Cardiac fibroblast (primary cell): ENCODE data around the gene RPL41.

ENCODE experiments used
- DNase-seq, 2 donors: peaks; one replicate each; pipeline versions ENCODE4 v3.0.0 to v3.0.0-alpha.2; 2010; ENCODE audit warnings: low read depth in 2 of 2
- H3K4me3 ChIP-seq, 2 donors: replicated peaks in 1 of 2; 1 replicate in 1 of 2; 2 replicates in 1 of 2; pipeline ENCODE4 v1.5.1; 2011; ENCODE audit warnings: low read depth in 2 of 2, low read length in 2 of 2, mild to moderate bottlenecking in 2 of 2, moderate library complexity in 1 of 2
- TF ChIP-seq, protein P1 (sequence below): IDR thresholded peaks from one replicate; pipeline ENCODE4 v1.5.1; 2011; ENCODE audit warnings: low read depth, mild to moderate bottlenecking, low read length, inconsistent platforms

The RPL41 gene

GRCh38 chr12:56162468-56163290 is 46.2 kb downstream of the RPL41 start:
- H3K4me3 ChIP-seq: no peak overlapping the region
- peak in 1 of 2 donors; percentile 37 for DNase-seq
- TF ChIP-seq, protein P1, sequence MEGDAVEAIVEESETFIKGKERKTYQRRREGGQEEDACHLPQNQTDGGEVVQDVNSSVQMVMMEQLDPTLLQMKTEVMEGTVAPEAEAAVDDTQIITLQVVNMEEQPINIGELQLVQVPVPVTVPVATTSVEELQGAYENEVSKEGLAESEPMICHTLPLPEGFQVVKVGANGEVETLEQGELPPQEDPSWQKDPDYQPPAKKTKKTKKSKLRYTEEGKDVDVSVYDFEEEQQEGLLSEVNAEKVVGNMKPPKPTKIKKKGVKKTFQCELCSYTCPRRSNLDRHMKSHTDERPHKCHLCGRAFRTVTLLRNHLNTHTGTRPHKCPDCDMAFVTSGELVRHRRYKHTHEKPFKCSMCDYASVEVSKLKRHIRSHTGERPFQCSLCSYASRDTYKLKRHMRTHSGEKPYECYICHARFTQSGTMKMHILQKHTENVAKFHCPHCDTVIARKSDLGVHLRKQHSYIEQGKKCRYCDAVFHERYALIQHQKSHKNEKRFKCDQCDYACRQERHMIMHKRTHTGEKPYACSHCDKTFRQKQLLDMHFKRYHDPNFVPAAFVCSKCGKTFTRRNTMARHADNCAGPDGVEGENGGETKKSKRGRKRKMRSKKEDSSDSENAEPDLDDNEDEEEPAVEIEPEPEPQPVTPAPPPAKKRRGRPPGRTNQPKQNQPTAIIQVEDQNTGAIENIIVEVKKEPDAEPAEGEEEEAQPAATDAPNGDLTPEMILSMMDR: no peak

DNA sequence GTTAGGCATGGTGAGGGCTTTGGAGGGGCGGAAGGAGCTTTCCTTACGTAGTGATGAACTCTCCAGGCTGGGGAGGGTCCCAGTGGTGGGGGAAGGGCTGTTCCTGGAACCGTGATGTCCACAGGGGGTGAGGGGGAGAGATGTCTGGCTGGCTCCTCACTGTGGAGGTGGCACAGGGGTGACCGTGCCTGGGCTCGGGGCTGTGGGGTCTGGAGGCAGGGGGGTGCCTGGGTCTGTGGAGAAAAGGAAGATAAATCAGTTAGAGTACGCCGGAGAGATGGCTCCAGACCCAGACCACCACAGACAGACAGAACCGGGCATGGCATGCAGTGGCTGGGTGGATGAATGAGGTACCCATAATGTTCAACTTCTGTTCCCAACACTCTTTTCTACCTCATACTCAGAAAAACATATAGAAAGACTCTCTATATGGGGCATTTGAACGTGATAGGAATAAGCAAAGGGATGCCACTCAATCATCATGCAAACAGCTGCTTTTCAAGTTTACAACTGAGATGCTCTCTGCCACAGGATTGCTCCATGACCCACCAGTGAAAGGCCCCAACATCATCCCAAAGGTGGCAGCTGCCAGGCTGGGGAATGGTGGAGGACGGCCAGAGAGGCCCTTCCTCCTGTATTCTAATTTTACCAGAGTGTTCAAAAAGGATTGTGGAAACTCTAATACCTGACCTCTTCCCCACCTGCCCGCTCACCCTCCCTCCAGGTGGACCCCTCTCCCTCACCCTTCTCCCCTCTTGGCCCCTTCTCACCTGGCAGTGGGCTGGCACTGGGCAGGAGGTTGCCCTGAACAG is 47.3 kb downstream of the RPL41 start:
- H3K4me3 ChIP-seq: no peak overlapping the region
- TF ChIP-seq, protein P1: no peak
- peak; percentile 16 to 28 for DNase-seq

GRCh38 chr12:56164345-56164729 is 47.9 kb downstream of the RPL41 start:
- no peak overlapping the region for H3K4me3 ChIP-seq
- DNase-seq: peak in 1 of 2 donors; percentile 15
- TF ChIP-seq, protein P1: no peak

GRCh38 chr12:56165369-56165768 is 48.9 kb downstream of the RPL41 start:
- no peak overlapping the region for H3K4me3 ChIP-seq
- peak in 1 of 2 donors; percentile 25 for DNase-seq
- TF ChIP-seq, protein P1: no peak
